Left renal cortex interstitium (tissue), 4 donors: ENCODE measurements around the gene ZNF579. TPM values are rescaled to one million over a fixed set of nuclear protein-coding genes. Genes with fewer than 3 reads are reported as not detected.

Experiments
- DNase-seq, 4 donors: peaks; one replicate each; pipeline ENCODE4 v3.0.0-alpha.2; 2013; ENCODE audit warnings: low read depth in 4 of 4, low spot score in 2 of 4, missing footprints in 1 of 4
- polyA plus RNA-seq, 4 donors: library from polyadenylated mRNA; unstranded; fragments of 120-200 nt; gene quantifications; one replicate each; pipeline ENCODE4 v1.2.1, GENCODE V29; 2013; ENCODE audit not compliant: insufficient read length in 4 of 4

The ZNF579 gene
- polyA plus RNA-seq, 4 donors: 9.8 to 26.1 (median 17.7) TPM

- DNase-seq: no peak
Measured at GRCh38 chr19:55613396-55613795, 32.7 kb upstream of the ZNF579 start.

- no peak for DNase-seq
Measured at GRCh38 chr19:55611983-55612645, 31.5 kb upstream of the ZNF579 start.

GRCh38 chr19:55611300-55611982 lies 30.8 kb upstream of the ZNF579 start:
- no peak for DNase-seq

DNA sequence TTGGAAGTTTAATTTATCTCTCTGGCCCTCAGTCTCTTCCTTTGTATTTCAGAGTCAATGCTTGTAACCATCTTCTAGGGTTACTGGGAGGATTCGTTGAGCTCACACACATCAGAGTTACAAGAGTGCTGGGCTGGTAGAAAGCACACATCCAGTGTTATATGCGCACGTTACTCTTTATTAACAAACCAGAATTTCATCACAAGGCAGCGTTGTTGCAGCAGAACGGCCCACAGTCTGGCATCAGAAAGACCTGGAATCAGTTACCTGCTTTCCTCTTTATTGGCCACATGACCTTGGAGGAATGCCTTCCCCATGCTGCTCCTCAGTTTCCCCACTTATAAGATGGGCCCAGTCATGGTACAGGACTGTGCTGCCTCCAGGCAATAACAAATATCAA lies 28.7 kb upstream of the ZNF579 start:
- DNase-seq: no peak

DNA sequence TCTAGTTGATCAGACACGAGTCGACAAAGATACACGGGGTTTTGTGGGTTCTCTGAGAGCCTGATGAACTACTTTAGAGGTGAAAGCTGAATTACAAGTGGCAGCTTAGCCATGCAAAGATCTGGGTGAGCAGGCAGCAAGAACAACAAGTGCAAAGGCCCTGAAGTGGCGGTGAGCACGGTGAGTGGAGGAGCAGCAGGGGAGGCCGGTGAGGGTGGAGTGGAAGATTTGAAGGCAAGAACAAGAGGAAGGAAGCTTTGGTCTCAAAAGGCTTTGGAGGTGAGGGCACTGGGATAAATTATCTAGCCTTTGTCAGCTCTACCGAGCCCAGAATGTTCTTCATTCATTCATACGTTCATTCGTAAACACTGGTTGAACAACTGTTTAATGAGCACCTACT lies 26.2 kb upstream of the ZNF579 start:
- DNase-seq: no peak

DNA sequence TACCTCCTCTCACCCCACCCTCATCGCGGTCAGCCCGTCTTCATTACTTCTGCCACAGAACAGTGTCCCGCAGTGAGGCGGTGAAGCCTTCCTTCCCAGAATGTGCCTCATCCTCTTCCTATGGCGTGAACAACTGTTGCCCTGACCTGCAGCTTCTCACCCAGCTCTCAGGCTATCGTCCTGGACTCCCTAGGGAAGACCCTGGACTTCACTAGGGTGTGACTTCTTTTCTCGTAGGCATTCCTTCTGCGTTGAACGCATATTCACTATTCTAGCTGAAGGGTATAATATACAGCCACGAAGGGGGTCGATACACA lies 25.8 kb upstream of the ZNF579 start:
- DNase-seq: no peak

DNA sequence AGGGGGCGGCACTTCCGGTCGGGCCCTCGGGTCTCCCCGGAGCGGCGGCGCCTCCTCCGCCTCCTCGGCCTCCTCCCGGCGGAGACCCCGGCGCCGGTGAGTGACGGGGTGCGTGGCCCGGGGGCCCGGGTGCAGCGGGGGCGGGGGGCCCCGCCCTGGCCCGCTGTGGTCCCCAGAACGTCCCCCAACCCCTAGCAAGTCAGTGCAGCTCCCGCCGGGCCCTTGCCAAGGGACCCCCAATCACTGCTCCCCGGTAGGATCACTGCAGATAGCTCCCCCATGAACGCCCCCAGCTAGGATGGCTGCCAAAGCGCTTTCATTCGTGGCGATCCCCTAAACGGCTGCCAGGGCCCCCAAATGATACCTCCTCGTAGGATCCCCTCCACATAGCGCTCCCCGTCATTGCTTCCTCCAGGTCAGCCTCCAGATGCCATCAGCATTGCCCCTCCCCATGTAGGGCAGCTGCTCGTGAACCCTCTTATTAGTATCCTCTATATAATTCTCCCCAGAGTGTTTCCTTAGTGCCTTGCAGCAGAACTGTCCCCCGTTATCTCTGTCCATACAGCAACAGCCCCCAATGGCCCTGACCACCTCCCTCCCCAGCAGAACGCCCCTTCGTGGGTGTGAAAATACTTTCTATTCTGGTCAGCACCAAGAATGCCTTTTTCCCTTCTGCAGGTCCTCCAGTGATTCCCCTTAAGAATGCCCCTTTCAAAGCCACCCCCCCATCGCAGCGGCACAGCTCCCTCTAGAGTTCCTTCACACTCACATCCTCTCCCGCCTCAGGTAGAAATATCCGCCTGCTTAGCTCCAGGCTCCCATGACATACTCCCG lies 25.2 kb upstream of the ZNF579 start, which contains the start of gene ZNF865:
TSS of gene ZNF865 (plus strand) at position 11 of the 834 bp plus-strand sequence. CDS start 7,972 bp downstream, outside the sequence.
- DNase-seq: peak in 2 of 4 donors; percentile 64 to 77

DNA sequence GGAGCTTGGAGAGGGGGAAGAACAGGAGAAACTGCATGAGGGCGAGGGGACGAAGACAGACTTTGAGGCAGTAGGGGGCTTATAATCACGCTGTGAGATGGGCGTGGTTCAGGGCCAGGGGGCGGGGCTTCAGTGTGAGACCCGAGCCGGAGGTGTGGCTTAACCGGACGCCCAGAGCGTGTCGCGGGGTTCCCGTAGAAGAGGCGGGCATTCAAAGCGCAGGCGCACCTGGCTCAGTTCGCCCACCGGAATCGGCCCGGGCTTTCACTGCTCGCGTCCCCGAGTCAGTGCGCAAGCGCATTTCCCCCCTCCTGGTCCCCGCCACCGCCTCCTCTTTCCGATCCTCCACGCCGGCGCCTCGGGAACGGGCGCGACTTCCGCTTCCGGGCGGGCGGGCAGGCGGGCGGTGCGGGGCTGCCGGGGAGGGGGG lies 24.6 kb upstream of the ZNF579 start:
- peak in 3 of 4 donors; percentile 91 to 95 (median 94) for DNase-seq

- DNase-seq: no peak
Measured at GRCh38 chr19:55603581-55604292, 23.1 kb upstream of the ZNF579 start.

- DNase-seq: no peak
Measured at GRCh38 chr19:55603115-55603514, 22.5 kb upstream of the ZNF579 start.

DNA sequence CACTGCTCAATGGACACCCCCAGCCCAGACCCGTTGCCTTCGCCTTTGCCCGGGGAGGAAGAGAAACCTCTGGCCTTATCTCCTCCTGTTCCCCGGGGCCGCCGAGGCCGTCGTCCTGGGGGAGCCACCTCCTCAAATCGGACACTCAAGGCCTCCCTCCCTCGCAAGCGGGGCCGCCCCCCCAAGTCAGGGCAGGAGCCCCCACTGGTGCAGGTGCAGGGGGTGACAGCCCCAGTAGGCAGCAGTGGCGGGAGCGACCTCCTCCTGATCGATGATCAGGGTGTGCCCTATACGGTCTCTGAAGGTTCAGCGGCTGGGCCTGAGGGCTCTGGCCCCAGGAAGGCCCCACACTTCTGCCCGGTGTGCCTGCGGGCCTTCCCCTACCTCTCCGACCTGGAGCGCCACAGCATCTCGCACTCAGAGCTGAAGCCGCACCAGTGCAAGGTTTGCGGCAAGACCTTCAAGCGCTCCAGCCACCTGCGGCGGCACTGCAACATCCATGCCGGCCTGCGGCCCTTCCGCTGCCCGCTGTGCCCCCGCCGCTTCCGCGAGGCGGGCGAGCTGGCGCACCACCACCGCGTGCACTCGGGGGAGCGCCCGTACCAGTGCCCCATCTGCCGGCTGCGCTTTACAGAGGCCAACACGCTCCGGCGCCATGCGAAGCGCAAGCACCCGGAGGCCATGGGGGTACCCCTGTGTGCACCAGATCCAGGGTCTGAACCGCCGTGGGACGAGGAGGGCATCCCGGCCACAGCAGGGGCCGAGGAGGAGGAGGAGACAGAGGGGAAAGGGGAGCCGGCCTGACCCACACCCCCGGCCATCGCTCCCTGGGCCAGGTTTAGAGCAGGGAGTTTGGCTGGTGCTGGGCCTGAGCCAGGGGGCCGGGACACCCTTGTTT lies 21.7 kb upstream of the ZNF579 start:
- DNase-seq: no peak

DNA sequence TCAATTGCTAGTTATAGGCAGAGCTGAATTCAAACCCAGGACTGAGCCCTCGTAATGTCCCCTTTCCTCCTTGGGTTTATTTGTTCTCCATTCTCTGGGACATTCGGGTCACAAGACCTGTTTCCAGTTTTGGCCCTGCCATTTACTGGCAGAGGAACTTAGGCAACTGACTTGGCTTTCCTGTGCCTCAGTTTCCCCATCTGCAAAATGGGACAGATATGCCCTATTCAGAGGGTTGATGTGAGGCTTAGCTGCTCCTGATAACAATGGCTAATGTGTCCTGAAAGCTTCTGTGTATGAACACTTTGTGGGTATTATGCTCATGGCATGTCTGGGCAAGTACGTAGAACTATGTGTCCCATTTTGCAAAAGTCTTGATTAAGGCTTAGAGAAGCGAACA lies 20.4 kb upstream of the ZNF579 start:
- no peak for DNase-seq

GRCh38 chr19:55600662-55601028 lies 20.0 kb upstream of the ZNF579 start:
- DNase-seq: no peak

DNA sequence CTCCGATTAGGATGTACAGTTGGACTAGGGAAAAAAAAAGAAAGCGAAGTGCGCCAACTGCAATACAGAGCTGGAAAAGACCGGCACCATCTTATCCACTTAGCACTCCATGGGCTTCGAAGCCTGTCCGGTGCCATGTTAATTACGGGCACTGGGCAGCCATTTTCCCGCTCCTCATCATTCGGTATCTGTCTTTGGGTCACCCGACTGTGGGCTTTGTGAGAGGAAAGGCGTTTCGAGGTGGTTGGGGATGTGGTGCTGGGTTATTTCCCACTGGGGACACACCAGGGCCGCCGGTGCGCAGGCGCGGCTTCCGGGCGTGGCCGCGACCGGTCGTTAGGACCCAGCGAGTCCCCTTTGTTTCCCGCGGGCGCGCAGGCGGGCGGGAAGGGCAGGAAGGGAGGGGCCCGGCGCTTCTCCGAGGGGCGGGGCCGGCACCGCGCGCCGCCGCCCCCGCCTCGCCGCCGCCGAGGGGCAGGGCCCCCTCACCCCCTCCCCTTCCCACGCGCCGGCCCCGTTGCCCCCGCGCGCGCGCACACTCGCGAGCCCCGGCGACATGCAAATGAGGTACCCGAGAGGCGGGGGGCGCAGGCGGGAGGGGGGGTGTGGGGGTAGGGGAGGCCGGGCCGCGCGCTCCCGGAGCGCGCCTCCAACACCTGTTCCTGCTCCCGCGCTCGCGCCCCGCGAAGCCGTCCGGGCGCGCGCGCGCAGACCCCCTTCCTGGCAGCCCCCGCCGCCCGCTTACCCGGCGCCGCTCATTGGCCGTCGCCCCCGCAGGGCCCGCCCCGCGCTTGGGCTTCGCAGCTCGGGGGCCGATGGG lies 19.4 kb upstream of the ZNF579 start, which contains the start of gene ZNF524:
TSS of gene ZNF524 (plus strand) at position 447 of the 820 bp plus-strand sequence. CDS start 1,825 bp downstream, outside the sequence.
- peak; percentile 91 to 100 (median 98) for DNase-seq

GRCh38 chr19:55599468-55599841 lies 18.8 kb upstream of the ZNF579 start, which contains the start of gene FIZ1:
Gene FIZ1, minus strand, starts transcription at chr19:55599517. Its CDS starts 1,652 bp downstream, at chr19:55597865.
- peak; percentile 99 to 100 (median 99) for DNase-seq

DNA sequence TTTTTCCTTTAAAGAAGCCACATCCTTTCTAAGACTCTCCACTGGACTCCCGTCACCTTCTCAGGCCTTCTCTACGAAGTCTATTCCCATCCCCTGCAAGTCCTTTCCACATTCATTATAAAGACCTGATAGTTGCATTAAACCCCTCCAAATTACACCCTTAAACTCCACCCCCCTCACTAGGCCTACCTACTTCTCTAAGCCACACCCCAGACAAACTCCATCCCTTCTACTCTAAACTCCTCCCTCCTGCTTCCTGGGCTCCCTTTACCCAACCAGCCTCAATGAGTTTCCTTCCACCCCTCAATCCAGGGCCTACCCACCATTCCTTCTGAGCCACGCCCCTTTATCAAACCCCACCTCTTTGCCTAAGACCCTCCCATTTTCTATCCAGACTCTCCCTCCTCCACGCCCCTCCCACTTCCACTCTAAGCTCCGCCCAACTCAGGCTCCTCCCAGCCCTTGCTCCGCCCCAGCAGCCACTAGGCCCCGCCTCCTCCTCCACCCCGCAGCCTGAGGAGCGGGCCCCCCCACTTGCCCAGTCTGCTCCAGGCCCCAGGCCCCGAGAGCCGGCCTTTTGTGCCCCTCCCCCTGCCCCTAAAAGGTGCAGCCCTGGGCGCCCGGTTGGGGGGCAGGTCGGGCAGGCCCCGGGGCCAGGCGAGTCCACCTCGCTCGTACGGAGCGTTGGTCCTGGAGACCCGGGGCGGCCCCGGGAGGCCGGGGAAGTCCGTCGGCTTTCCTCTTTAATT lies 18.2 kb upstream of the ZNF579 start:
- peak in 1 of 4 donors; percentile 85 for DNase-seq

- DNase-seq: no peak
Measured at GRCh38 chr19:55598034-55598433, 17.4 kb upstream of the ZNF579 start.

DNA sequence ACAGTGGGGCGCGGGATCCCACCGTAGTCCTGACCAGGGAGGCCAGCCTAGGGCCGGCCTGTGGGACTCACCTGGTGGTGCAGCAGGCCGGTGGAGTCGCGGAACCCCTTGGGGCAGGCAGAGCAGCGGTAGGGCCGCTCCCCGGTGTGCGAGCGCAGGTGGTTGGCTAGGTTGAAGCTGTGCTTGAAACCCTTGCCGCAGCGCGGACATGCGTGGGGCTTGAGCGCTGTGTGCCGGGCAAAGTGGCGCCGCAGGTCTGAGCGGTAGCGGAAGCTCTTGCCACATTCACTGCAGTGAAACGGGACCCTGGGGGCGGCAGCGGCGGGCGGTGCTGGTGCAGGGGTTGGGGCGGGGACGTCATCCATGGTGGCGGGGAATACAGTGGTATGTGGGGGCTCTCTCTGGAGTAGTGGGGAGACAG lies 16.9 kb upstream of the ZNF579 start:
- no peak for DNase-seq
